Sigmoid colon (tissue), 4 donors: ENCODE measurements around the gene CCDC38.

Source experiments
- CTCF ChIP-seq, 4 experiments: fragments of 450-650 bp in 3 of 4; fragments of 200-600 bp in 1 of 4; IDR thresholded peaks; one replicate each; pipeline ENCODE4 v1.5.1; 2016 to 2019; ENCODE audit warnings: antibody characterized with exemption in 4 of 4, mild to moderate bottlenecking in 3 of 4, moderate library complexity in 2 of 4
- EP300 ChIP-seq, 4 donors: sonication (generic); formaldehyde crosslinking; IDR thresholded peaks; one replicate each; pipeline ENCODE4 v1.6.1; 2017; ENCODE audit warnings: antibody characterized with exemption in 4 of 4
- POLR2A ChIP-seq, 2 donors: fragments of 450-650 bp; IDR thresholded peaks; one replicate each; pipeline ENCODE4 v1.6.1; 2016; ENCODE audit warnings: antibody characterized with exemption in 2 of 2, mild to moderate bottlenecking in 2 of 2, moderate library complexity in 2 of 2
- POLR2AphosphoS5 ChIP-seq, 4 donors: sonication (generic); formaldehyde crosslinking; IDR thresholded peaks; one replicate each; pipeline ENCODE4 v1.6.1; 2017; ENCODE audit warnings: antibody characterized with exemption in 4 of 4

GRCh38 chr12:95949477-95950206 is 7.2 kb upstream of the CCDC38 start:
- TF ChIP-seq CTCF (IDR thresholded peaks at IDR 0.05) (no peak), POLR2A (IDR thresholded peaks at IDR 0.05) (no peak), POLR2AphosphoS5 (IDR thresholded peaks at IDR 0.05) (no peak), EP300 (IDR thresholded peaks at IDR 0.05) (no peak)
